ENCODE measurements around the gene GSTA1.
"Not testable (repeated sequence)": the region's sequence is repeated elsewhere in the genome, so short reads cannot be mapped to it uniquely, and the experiment has no call there.

The GSTA1 gene

GRCh38 chr6:52803668-52804255 lies at the start of gene GSTA1:
Gene GSTA1, minus strand, starts transcription at chr6:52803816. Its CDS starts 4,549 bp downstream, at chr6:52799267.
- not testable (repeated sequence) for H3K4me1 ChIP-seq (ENCODE audit: control insufficient read depth in 1 of 2, insufficient read depth in 2 of 2, low read length in 2 of 2); H3K27me3 ChIP-seq (ENCODE audit: control insufficient read depth in 1 of 2, insufficient read depth in 2 of 2, low read length in 2 of 2); H3K27ac ChIP-seq (ENCODE audit: low read depth, low read length); H3K36me3 ChIP-seq (ENCODE audit: control insufficient read depth in 1 of 2, insufficient read depth in 2 of 2, low read length in 2 of 2); H3K9me3 ChIP-seq (ENCODE audit: control insufficient read depth in 1 of 2, low read length in 2 of 2)
- peak within 1 kb of the TSS; percentile 60 to 75 for H3K4me3 ChIP-seq (ENCODE audit: low read depth in 1 of 2, low read length in 2 of 2)
- peak within 1 kb of the TSS; percentile 20 to 43 for H3K9ac ChIP-seq (ENCODE audit: low read depth in 1 of 2, low read length in 2 of 2)

GRCh38 chr6:52849137-52849536 lies 45.5 kb upstream of the GSTA1 start:
- Histone ChIP-seq H3K4me1 (ENCODE audit: control insufficient read depth in 1 of 2, insufficient read depth in 2 of 2, low read length in 2 of 2) (peaks cover 0 to 7% of the 10 kb centered on the region in 2 donors), H3K9ac (ENCODE audit: low read depth in 1 of 2, low read length in 2 of 2) (no peak overlapping the region), H3K27ac (ENCODE audit: low read depth, low read length) (no peak overlapping the region), H3K36me3 (ENCODE audit: control insufficient read depth in 1 of 2, insufficient read depth in 2 of 2, low read length in 2 of 2) (no peaks in the 10 kb centered on the region), H3K4me3 (ENCODE audit: low read depth in 1 of 2, low read length in 2 of 2) (no peak overlapping the region), H3K27me3 (ENCODE audit: control insufficient read depth in 1 of 2, insufficient read depth in 2 of 2, low read length in 2 of 2) (no peaks in the 10 kb centered on the region), H3K9me3 (ENCODE audit: control insufficient read depth in 1 of 2, low read length in 2 of 2) (peaks cover 0 to 3% of the 10 kb centered on the region in 2 donors)

- Histone ChIP-seq H3K9me3 (ENCODE audit: control insufficient read depth in 1 of 2, low read length in 2 of 2) (peaks cover 0 to 3% of the 10 kb centered on the region in 2 donors), H3K9ac (ENCODE audit: low read depth in 1 of 2, low read length in 2 of 2) (no peak overlapping the region), H3K27me3 (ENCODE audit: control insufficient read depth in 1 of 2, insufficient read depth in 2 of 2, low read length in 2 of 2) (no peaks in the 10 kb centered on the region), H3K27ac (ENCODE audit: low read depth, low read length) (no peak overlapping the region), H3K4me1 (ENCODE audit: control insufficient read depth in 1 of 2, insufficient read depth in 2 of 2, low read length in 2 of 2) (peaks cover 0 to 10% of the 10 kb centered on the region in 2 donors), H3K4me3 (ENCODE audit: low read depth in 1 of 2, low read length in 2 of 2) (no peak overlapping the region), H3K36me3 (ENCODE audit: control insufficient read depth in 1 of 2, insufficient read depth in 2 of 2, low read length in 2 of 2) (no peaks in the 10 kb centered on the region)
These were observed 42.4 kb upstream of the GSTA1 start for GRCh38 chr6:52846002-52846401.

- H3K27ac ChIP-seq (ENCODE audit: low read depth, low read length), result no peak overlapping the region
- no peak overlapping the region for H3K4me3 ChIP-seq (ENCODE audit: low read depth in 1 of 2, low read length in 2 of 2)
- H3K9me3 ChIP-seq (ENCODE audit: control insufficient read depth in 1 of 2, low read length in 2 of 2), result peaks cover 0 to under 1% of the 10 kb centered on the region in 2 donors
- peaks cover 0 to 10% of the 10 kb centered on the region in 2 donors for H3K4me1 ChIP-seq (ENCODE audit: control insufficient read depth in 1 of 2, insufficient read depth in 2 of 2, low read length in 2 of 2)
- H3K27me3 ChIP-seq (ENCODE audit: control insufficient read depth in 1 of 2, insufficient read depth in 2 of 2, low read length in 2 of 2), result no peaks in the 10 kb centered on the region
- H3K9ac ChIP-seq (ENCODE audit: low read depth in 1 of 2, low read length in 2 of 2), result no peak overlapping the region
- H3K36me3 ChIP-seq (ENCODE audit: control insufficient read depth in 1 of 2, insufficient read depth in 2 of 2, low read length in 2 of 2), result no peaks in the 10 kb centered on the region
These were observed 40.0 kb upstream of the GSTA1 start for GRCh38 chr6:52843605-52844004.

GRCh38 chr6:52840763-52841585 lies 37.4 kb upstream of the GSTA1 start, which contains the start of gene GSTA5:
Gene GSTA5, minus strand, starts transcription at chr6:52840813.
- Histone ChIP-seq H3K27ac (ENCODE audit: low read depth, low read length) (no peak within 1 kb of the TSS), H3K4me1 (ENCODE audit: control insufficient read depth in 1 of 2, insufficient read depth in 2 of 2, low read length in 2 of 2) (peaks cover 0 to 9% of the 10 kb centered on the region in 2 donors), H3K27me3 (ENCODE audit: control insufficient read depth in 1 of 2, insufficient read depth in 2 of 2, low read length in 2 of 2) (peaks cover 0 to 6% of the 10 kb centered on the region in 2 donors), H3K4me3 (ENCODE audit: low read depth in 1 of 2, low read length in 2 of 2) (no peak within 1 kb of the TSS), H3K9me3 (ENCODE audit: control insufficient read depth in 1 of 2, low read length in 2 of 2) (no peaks in the 10 kb centered on the region), H3K36me3 (ENCODE audit: control insufficient read depth in 1 of 2, insufficient read depth in 2 of 2, low read length in 2 of 2) (no peaks in the 10 kb centered on the region), H3K9ac (ENCODE audit: low read depth in 1 of 2, low read length in 2 of 2) (no peak within 1 kb of the TSS)

- no peaks in the 10 kb centered on the region for H3K9me3 ChIP-seq (ENCODE audit: control insufficient read depth in 1 of 2, low read length in 2 of 2)
- H3K4me3 ChIP-seq (ENCODE audit: low read depth in 1 of 2, low read length in 2 of 2), result peak overlapping the region in 1 of 2 donors; percentile 58
- peaks cover 0 to 6% of the 10 kb centered on the region in 2 donors for H3K27me3 ChIP-seq (ENCODE audit: control insufficient read depth in 1 of 2, insufficient read depth in 2 of 2, low read length in 2 of 2)
- peaks cover 0 to 6% of the 10 kb centered on the region in 2 donors for H3K4me1 ChIP-seq (ENCODE audit: control insufficient read depth in 1 of 2, insufficient read depth in 2 of 2, low read length in 2 of 2)
- H3K9ac ChIP-seq (ENCODE audit: low read depth in 1 of 2, low read length in 2 of 2), result no peak overlapping the region
- no peaks in the 10 kb centered on the region for H3K36me3 ChIP-seq (ENCODE audit: control insufficient read depth in 1 of 2, insufficient read depth in 2 of 2, low read length in 2 of 2)
- no peak overlapping the region for H3K27ac ChIP-seq (ENCODE audit: low read depth, low read length)
These were observed 35.8 kb upstream of the GSTA1 start for GRCh38 chr6:52839124-52840055.

- Histone ChIP-seq H3K4me3 (ENCODE audit: low read depth in 1 of 2, low read length in 2 of 2) (no peak overlapping the region), H3K4me1 (ENCODE audit: control insufficient read depth in 1 of 2, insufficient read depth in 2 of 2, low read length in 2 of 2) (no peaks in the 10 kb centered on the region), H3K36me3 (ENCODE audit: control insufficient read depth in 1 of 2, insufficient read depth in 2 of 2, low read length in 2 of 2) (no peaks in the 10 kb centered on the region), H3K9ac (ENCODE audit: low read depth in 1 of 2, low read length in 2 of 2) (no peak overlapping the region), H3K27me3 (ENCODE audit: control insufficient read depth in 1 of 2, insufficient read depth in 2 of 2, low read length in 2 of 2) (peaks cover 0 to 6% of the 10 kb centered on the region in 2 donors), H3K27ac (ENCODE audit: low read depth, low read length) (no peak overlapping the region), H3K9me3 (ENCODE audit: control insufficient read depth in 1 of 2, low read length in 2 of 2) (no peaks in the 10 kb centered on the region)
These were observed 30.9 kb upstream of the GSTA1 start for GRCh38 chr6:52834481-52834880.

GRCh38 chr6:52830869-52831268 lies 27.3 kb upstream of the GSTA1 start:
- H3K4me1 ChIP-seq (ENCODE audit: control insufficient read depth in 1 of 2, insufficient read depth in 2 of 2, low read length in 2 of 2); H3K9ac ChIP-seq (ENCODE audit: low read depth in 1 of 2, low read length in 2 of 2): not testable (repeated sequence)

GRCh38 chr6:52829046-52829817 lies 25.6 kb upstream of the GSTA1 start:
- H3K4me3 ChIP-seq (ENCODE audit: low read depth in 1 of 2, low read length in 2 of 2), result no peak overlapping the region
- no peak overlapping the region for H3K9ac ChIP-seq (ENCODE audit: low read depth in 1 of 2, low read length in 2 of 2)
- no peaks in the 10 kb centered on the region for H3K9me3 ChIP-seq (ENCODE audit: control insufficient read depth in 1 of 2, low read length in 2 of 2)
- no peaks in the 10 kb centered on the region for H3K36me3 ChIP-seq (ENCODE audit: control insufficient read depth in 1 of 2, insufficient read depth in 2 of 2, low read length in 2 of 2)
- H3K27me3 ChIP-seq (ENCODE audit: control insufficient read depth in 1 of 2, insufficient read depth in 2 of 2, low read length in 2 of 2), result no peaks in the 10 kb centered on the region
- no peaks in the 10 kb centered on the region for H3K4me1 ChIP-seq (ENCODE audit: control insufficient read depth in 1 of 2, insufficient read depth in 2 of 2, low read length in 2 of 2)
- H3K27ac ChIP-seq (ENCODE audit: low read depth, low read length), result no peak overlapping the region

More at GRCh38 chr6:52830869-52831268, 27.3 kb upstream of the GSTA1 start:
- H3K27ac ChIP-seq (ENCODE audit: low read depth, low read length); H3K27me3 ChIP-seq (ENCODE audit: control insufficient read depth in 1 of 2, insufficient read depth in 2 of 2, low read length in 2 of 2); H3K36me3 ChIP-seq (ENCODE audit: control insufficient read depth in 1 of 2, insufficient read depth in 2 of 2, low read length in 2 of 2); H3K4me3 ChIP-seq (ENCODE audit: low read depth in 1 of 2, low read length in 2 of 2); H3K9me3 ChIP-seq (ENCODE audit: control insufficient read depth in 1 of 2, low read length in 2 of 2): not testable (repeated sequence)

Measured in duodenal mucosa (tissue), 2 donors.